GM23338 (cell line): ENCODE results near the gene HLA-DMB. TPM values are rescaled to one million over a fixed set of nuclear protein-coding genes. Genes with fewer than 3 reads are reported as not detected.

Experiments used
- ATAC-seq: fragments of 200-7000 bp; cut with Tn5 transposase; 3 replicates; pipeline ENCODE4 v1.9.1; 2020
- DNase-seq: peaks from one replicate; pipeline ENCODE4 v3.0.0-alpha.2; 2015; ENCODE audit warnings: low spot score
- H2AFZ ChIP-seq: fragments of 200-600 bp; sonication (generic); 2 replicates; pipeline ENCODE4 v1.8.0; 2016; ENCODE audit warnings: antibody characterized with exemption, mild to moderate bottlenecking, moderate library complexity
- H3F3A ChIP-seq: fragments of 200-600 bp; sonication (generic); replicated peaks from 2 replicates; pipeline ENCODE4 v1.8.0; 2017; ENCODE audit warnings: antibody characterized with exemption, mixed run types, low read depth
- H3K27ac ChIP-seq: fragments of 200-600 bp; sonication (generic); 2 replicates; pipeline ENCODE4 v1.6.1; 2016; ENCODE audit warnings: low read depth
- H3K27me3 ChIP-seq: fragments of 200-600 bp; sonication (generic); 2 replicates; pipeline ENCODE4 v1.8.0; 2016; ENCODE audit warnings: mild to moderate bottlenecking, mixed run types, moderate library complexity; ENCODE audit not compliant: insufficient read depth
- H3K36me3 ChIP-seq: fragments of 200-600 bp; sonication (generic); 2 replicates; pipeline ENCODE4 v1.8.0; 2016; ENCODE audit warnings: mild to moderate bottlenecking; ENCODE audit not compliant: insufficient read depth
- H3K4me1 ChIP-seq: fragments of 200-600 bp; sonication (generic); 2 replicates; pipeline ENCODE4 v1.8.0; 2016; ENCODE audit warnings: mild to moderate bottlenecking, moderate library complexity; ENCODE audit not compliant: insufficient read depth
- H3K4me2 ChIP-seq: fragments of 200-600 bp; sonication (generic); 2 replicates; pipeline ENCODE4 v1.7.1; 2017; ENCODE audit warnings: mixed run types
- H3K4me3 ChIP-seq: fragments of 200-600 bp; sonication (generic); 2 replicates; pipeline ENCODE4 v1.6.1; 2016; ENCODE audit warnings: mixed run types
- H3K79me2 ChIP-seq: fragments of 200-600 bp; sonication (generic); replicated peaks from 2 replicates; pipeline ENCODE4 v1.8.0; 2017; ENCODE audit warnings: mild to moderate bottlenecking; ENCODE audit not compliant: insufficient read depth
- H3K9me2 ChIP-seq: fragments of 200-600 bp; sonication (generic); 2 replicates; pipeline ENCODE4 v1.8.0; 2017; ENCODE audit not compliant: insufficient read depth
- H4K20me1 ChIP-seq: fragments of 200-600 bp; sonication (generic); replicated peaks from 2 replicates; pipeline ENCODE4 v1.8.0; 2017; ENCODE audit warnings: mild to moderate bottlenecking; ENCODE audit not compliant: insufficient read depth
- H3K27ac Mint-ChIP-seq: 2 replicates; pipeline ENCODE4 v1.8.0; 2020; ENCODE audit warnings: inconsistent platforms, mild to moderate bottlenecking, moderate library complexity, mixed read lengths
- H3K27me3 Mint-ChIP-seq: 3 replicates; pipeline ENCODE4 v1.8.0; 2022; ENCODE audit warnings: low read depth, mild to moderate bottlenecking, moderate library complexity, mixed read lengths, inconsistent platforms; ENCODE audit not compliant: insufficient read depth, poor library complexity
- H3K36me3 Mint-ChIP-seq: 3 replicates; pipeline ENCODE4 v1.8.0; 2021; ENCODE audit warnings: low read depth, mild to moderate bottlenecking, inconsistent platforms, moderate library complexity, mixed read lengths
- H3K4me1 Mint-ChIP-seq: 3 replicates; pipeline ENCODE4 v1.8.0; 2020; ENCODE audit warnings: mild to moderate bottlenecking, inconsistent platforms, mixed read lengths
- H3K4me3 Mint-ChIP-seq: 3 replicates; pipeline ENCODE4 v1.8.0; 2021; ENCODE audit warnings: moderate library complexity, mild to moderate bottlenecking, inconsistent platforms, mixed read lengths
- H3K9me3 Mint-ChIP-seq: 3 replicates; pipeline ENCODE4 v1.8.0; 2020; ENCODE audit warnings: moderate library complexity, mild to moderate bottlenecking, inconsistent platforms, mixed read lengths
- CREB1 ChIP-seq: fragments of 250-450 bp; sonication (Bioruptor Pico); IDR thresholded peaks from 2 replicates; pipeline ENCODE4 v1.5.0; 2020; ENCODE audit warnings: low read depth, mild to moderate bottlenecking, moderate library complexity
- ETS1 ChIP-seq: IDR thresholded peaks from 2 replicates; pipeline ENCODE4 v1.6.1; 2016; ENCODE audit warnings: antibody characterized with exemption
- EZH2 ChIP-seq: fragments of 200-600 bp; sonication (generic); IDR thresholded peaks from one replicate; pipeline ENCODE4 v1.8.0; 2017; ENCODE audit warnings: antibody characterized with exemption, mild to moderate bottlenecking, low read depth; ENCODE audit not compliant: unreplicated experiment
- EZH2phosphoT487 ChIP-seq: fragments of 200-600 bp; sonication (generic); IDR thresholded peaks from one replicate; pipeline ENCODE4 v1.8.1; 2018; ENCODE audit warnings: antibody characterized with exemption; ENCODE audit not compliant: unreplicated experiment
- JUNB ChIP-seq: IDR thresholded peaks from one replicate; pipeline ENCODE4 v1.6.1; 2016; ENCODE audit warnings: antibody characterized with exemption; ENCODE audit not compliant: unreplicated experiment
- NANOG ChIP-seq: IDR thresholded peaks from 2 replicates; pipeline ENCODE4 v1.6.1; 2016; ENCODE audit warnings: antibody characterized with exemption, borderline replicate concordance
- POLR2AphosphoS5 ChIP-seq: IDR thresholded peaks from 2 replicates; pipeline ENCODE4 v1.6.1; 2016; ENCODE audit warnings: antibody characterized with exemption, low read depth
- REST ChIP-seq: IDR thresholded peaks from one replicate; pipeline ENCODE4 v1.6.1; 2018; ENCODE audit warnings: antibody characterized with exemption; ENCODE audit not compliant: unreplicated experiment
- STAT1 ChIP-seq: IDR thresholded peaks from one replicate; pipeline ENCODE4 v1.6.1; 2016; ENCODE audit warnings: antibody characterized with exemption; ENCODE audit not compliant: unreplicated experiment
- ZNF114 ChIP-seq: fragments of 250-450 bp; sonication (Bioruptor Pico); IDR thresholded peaks from 2 replicates; pipeline ENCODE4 v1.5.0; 2020; ENCODE audit warnings: mild to moderate bottlenecking, moderate library complexity
- ZNF331 ChIP-seq: fragments of 250-450 bp; sonication (Bioruptor Pico); IDR thresholded peaks from 2 replicates; pipeline ENCODE4 v1.5.0; 2020; ENCODE audit warnings: low read depth, mild to moderate bottlenecking, moderate library complexity
- polyA plus RNA-seq: library from polyadenylated mRNA; unstranded; fragments of >200 nt; fragmentation: Nextera tagmentation; extraction: Ambion mirVana; gene quantifications from 2 replicates; pipeline ENCODE4 v1.2.1, GENCODE V29; 2016
- total RNA-seq: library from RNA; depleted of rRNA; stranded (reverse); fragments of >200 nt; shearing (Covaris generic); gene quantifications from 2 replicates; pipeline ENCODE4 v1.2.3, GENCODE V29; 2014
- TF ChIP-seq, protein P1 (sequence below): fragments of 250-450 bp; sonication (Bioruptor Pico); IDR thresholded peaks from 2 replicates; pipeline ENCODE4 v1.5.0; 2020; ENCODE audit warnings: mild to moderate bottlenecking, moderate library complexity
- TF ChIP-seq, protein P2 (sequence below), 2 experiments: fragments of 200-600 bp in 1 of 2; sonication (generic) in 1 of 2; conservative IDR thresholded peaks; 2 replicates each; pipeline versions ENCODE4 v1.5.1 to v1.6.1; 2016 to 2017; ENCODE audit warnings: antibody characterized with exemption in 2 of 2, low read depth in 2 of 2, mild to moderate bottlenecking in 2 of 2, moderate library complexity in 1 of 2

Gene HLA-DMB
- total and polyA plus RNA-seq, 2 experiments from 2014 or later: 0.70 to 1.6 TPM

DNA sequence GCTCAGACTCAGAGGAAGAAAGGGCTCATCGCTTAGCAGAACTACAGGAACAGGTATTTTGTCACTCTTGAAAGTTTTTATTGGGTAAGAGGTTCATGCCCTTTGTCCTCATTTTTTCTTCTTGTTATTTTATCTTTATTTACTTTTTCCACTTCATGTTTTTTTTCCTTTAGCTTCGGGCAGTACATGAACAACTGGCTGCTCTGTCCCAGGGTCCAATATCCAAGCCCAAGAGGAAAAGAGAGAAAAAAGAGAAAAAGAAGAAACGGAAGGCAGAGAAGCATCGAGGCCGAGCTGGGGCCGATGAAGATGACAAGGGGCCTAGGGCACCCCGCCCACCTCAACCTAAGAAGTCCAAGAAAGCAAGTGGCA, 37.1 kb upstream of the HLA-DMB start:
- ATAC-seq: no peak
- H3K36me3 ChIP-seq: peaks cover 79% of the 10 kb centered on the region
- H3K27ac ChIP-seq: no peak overlapping the region
- H3K79me2 ChIP-seq: peaks cover 64% of the 10 kb centered on the region
- H3K4me3 Mint-ChIP-seq: peak overlapping the region; percentile 29; the same call in 2 of the 3 replicates
- peaks cover 93% of the 10 kb centered on the region for H4K20me1 ChIP-seq
- peaks cover 31% of the 10 kb centered on the region; the same call in 1 of the 2 replicates for H3K4me1 ChIP-seq
- no peaks in the 10 kb centered on the region for H3K27me3 ChIP-seq
- H3K9me3 Mint-ChIP-seq: peaks cover 10% of the 10 kb centered on the region
- no peak for DNase-seq
- no peaks in the 10 kb centered on the region for H3K9me2 ChIP-seq
- H3K27me3 Mint-ChIP-seq: peaks cover 48% of the 10 kb centered on the region
- no peak overlapping the region for H2AFZ ChIP-seq
- H3K4me1 Mint-ChIP-seq: peaks cover 52% of the 10 kb centered on the region
- H3K4me3 ChIP-seq: no peak overlapping the region
- TF ChIP-seq REST (no peak), ETS1 (no peak), ZNF331 (CRISPR knock-in tag) (no peak), POLR2AphosphoS5 (no peak), NANOG (no peak), JUNB (no peak), EZH2 (no peak), STAT1 (no peak), ZNF114 (CRISPR knock-in tag) (no peak), CREB1 (CRISPR knock-in tag) (no peak), EZH2phosphoT487 (no peak)
- TF ChIP-seq, protein P1, sequence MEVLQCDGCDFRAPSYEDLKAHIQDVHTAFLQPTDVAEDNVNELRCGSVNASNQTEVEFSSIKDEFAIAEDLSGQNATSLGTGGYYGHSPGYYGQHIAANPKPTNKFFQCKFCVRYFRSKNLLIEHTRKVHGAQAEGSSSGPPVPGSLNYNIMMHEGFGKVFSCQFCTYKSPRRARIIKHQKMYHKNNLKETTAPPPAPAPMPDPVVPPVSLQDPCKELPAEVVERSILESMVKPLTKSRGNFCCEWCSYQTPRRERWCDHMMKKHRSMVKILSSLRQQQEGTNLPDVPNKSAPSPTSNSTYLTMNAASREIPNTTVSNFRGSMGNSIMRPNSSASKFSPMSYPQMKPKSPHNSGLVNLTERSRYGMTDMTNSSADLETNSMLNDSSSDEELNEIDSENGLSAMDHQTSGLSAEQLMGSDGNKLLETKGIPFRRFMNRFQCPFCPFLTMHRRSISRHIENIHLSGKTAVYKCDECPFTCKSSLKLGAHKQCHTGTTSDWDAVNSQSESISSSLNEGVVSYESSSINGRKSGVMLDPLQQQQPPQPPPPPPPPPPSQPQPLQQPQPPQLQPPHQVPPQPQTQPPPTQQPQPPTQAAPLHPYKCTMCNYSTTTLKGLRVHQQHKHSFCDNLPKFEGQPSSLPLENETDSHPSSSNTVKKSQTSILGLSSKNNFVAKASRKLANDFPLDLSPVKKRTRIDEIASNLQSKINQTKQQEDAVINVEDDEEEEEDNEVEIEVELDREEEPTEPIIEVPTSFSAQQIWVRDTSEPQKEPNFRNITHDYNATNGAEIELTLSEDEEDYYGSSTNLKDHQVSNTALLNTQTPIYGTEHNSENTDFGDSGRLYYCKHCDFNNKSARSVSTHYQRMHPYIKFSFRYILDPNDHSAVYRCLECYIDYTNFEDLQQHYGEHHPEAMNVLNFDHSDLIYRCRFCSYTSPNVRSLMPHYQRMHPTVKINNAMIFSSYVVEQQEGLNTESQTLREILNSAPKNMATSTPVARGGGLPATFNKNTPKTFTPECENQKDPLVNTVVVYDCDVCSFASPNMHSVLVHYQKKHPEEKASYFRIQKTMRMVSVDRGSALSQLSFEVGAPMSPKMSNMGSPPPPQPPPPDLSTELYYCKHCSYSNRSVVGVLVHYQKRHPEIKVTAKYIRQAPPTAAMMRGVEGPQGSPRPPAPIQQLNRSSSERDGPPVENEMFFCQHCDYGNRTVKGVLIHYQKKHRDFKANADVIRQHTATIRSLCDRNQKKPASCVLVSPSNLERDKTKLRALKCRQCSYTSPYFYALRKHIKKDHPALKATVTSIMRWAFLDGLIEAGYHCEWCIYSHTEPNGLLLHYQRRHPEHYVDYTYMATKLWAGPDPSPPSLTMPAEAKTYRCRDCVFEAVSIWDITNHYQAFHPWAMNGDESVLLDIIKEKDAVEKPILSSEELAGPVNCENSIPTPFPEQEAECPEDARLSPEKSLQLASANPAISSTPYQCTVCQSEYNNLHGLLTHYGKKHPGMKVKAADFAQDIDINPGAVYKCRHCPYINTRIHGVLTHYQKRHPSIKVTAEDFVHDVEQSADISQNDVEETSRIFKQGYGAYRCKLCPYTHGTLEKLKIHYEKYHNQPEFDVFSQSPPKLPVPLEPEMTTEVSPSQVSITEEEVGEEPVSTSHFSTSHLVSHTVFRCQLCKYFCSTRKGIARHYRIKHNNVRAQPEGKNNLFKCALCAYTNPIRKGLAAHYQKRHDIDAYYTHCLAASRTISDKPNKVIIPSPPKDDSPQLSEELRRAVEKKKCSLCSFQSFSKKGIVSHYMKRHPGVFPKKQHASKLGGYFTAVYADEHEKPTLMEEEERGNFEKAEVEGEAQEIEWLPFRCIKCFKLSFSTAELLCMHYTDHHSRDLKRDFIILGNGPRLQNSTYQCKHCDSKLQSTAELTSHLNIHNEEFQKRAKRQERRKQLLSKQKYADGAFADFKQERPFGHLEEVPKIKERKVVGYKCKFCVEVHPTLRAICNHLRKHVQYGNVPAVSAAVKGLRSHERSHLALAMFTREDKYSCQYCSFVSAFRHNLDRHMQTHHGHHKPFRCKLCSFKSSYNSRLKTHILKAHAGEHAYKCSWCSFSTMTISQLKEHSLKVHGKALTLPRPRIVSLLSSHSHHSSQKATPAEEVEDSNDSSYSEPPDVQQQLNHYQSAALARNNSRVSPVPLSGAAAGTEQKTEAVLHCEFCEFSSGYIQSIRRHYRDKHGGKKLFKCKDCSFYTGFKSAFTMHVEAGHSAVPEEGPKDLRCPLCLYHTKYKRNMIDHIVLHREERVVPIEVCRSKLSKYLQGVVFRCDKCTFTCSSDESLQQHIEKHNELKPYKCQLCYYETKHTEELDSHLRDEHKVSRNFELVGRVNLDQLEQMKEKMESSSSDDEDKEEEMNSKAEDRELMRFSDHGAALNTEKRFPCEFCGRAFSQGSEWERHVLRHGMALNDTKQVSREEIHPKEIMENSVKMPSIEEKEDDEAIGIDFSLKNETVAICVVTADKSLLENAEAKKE (CRISPR knock-in tag): no peak
- TF ChIP-seq, protein P2, sequence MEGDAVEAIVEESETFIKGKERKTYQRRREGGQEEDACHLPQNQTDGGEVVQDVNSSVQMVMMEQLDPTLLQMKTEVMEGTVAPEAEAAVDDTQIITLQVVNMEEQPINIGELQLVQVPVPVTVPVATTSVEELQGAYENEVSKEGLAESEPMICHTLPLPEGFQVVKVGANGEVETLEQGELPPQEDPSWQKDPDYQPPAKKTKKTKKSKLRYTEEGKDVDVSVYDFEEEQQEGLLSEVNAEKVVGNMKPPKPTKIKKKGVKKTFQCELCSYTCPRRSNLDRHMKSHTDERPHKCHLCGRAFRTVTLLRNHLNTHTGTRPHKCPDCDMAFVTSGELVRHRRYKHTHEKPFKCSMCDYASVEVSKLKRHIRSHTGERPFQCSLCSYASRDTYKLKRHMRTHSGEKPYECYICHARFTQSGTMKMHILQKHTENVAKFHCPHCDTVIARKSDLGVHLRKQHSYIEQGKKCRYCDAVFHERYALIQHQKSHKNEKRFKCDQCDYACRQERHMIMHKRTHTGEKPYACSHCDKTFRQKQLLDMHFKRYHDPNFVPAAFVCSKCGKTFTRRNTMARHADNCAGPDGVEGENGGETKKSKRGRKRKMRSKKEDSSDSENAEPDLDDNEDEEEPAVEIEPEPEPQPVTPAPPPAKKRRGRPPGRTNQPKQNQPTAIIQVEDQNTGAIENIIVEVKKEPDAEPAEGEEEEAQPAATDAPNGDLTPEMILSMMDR (conservative IDR thresholded peaks at IDR 0.05; ENCODE audit: low read depth in 2 of 2): no peak
- H3K27ac Mint-ChIP-seq: no peak overlapping the region
- no peak overlapping the region for H3K4me2 ChIP-seq
- peaks cover 92% of the 10 kb centered on the region for H3F3A ChIP-seq
- peaks cover 93% of the 10 kb centered on the region for H3K36me3 Mint-ChIP-seq
